ENCODE data around the gene ST6GALNAC1. TPM values are rescaled to one million over a fixed set of nuclear protein-coding genes. Genes with fewer than 3 reads are reported as not detected.

ST6GALNAC1 gene
- total RNA-seq, result 1 to 10 TPM; 1.4 to 2.1 TPM

GRCh38 chr17:76643553-76644148, at the start of gene ST6GALNAC1:
Gene ST6GALNAC1 (minus strand): TSS chr17:76643757. CDS start chr17:76643638, 119 bp downstream.
- H3K36me3 Mint-ChIP-seq (ENCODE audit: low read depth), result no peaks in the 10 kb centered on the region
- POLR2A ChIA-PET, result no interaction called here
- H3K4me3 Mint-ChIP-seq, result peak within 1 kb of the TSS; percentile 42

GRCh38 chr17:76691379-76692191, 48.0 kb upstream of the ST6GALNAC1 start:
- H3K27me3 Mint-ChIP-seq, result no peaks in the 10 kb centered on the region
- peaks cover 15% of the 10 kb centered on the region for H3K4me1 Mint-ChIP-seq
- no peak for DNase-seq
- no peak overlapping the region for H3K4me3 Mint-ChIP-seq
- POLR2A ChIA-PET, result no interaction called here
- H3K9me3 Mint-ChIP-seq, result no peaks in the 10 kb centered on the region
- no peaks in the 10 kb centered on the region for H3K36me3 Mint-ChIP-seq (ENCODE audit: low read depth)
- no peak overlapping the region for H3K27ac Mint-ChIP-seq
- CTCF ChIA-PET, result interaction anchor here (0.6 to 1.2 kb wide), 2 partner anchors 10 to 436 kb away, joined by 3 to 7 read pairs; no protein-coding TSS in a partner anchor

More at GRCh38 chr17:76643553-76644148, at the start of gene ST6GALNAC1:
- H3K27ac Mint-ChIP-seq, result peak within 1 kb of the TSS; percentile 82
- peak; percentile 27 for DNase-seq
- peaks cover 7% of the 10 kb centered on the region for H3K9me3 Mint-ChIP-seq
- H3K4me1 Mint-ChIP-seq, result peaks cover 14% of the 10 kb centered on the region
- H3K27me3 Mint-ChIP-seq, result peaks cover 14% of the 10 kb centered on the region
- CTCF ChIA-PET, result interaction anchor here (0.6 to 1.3 kb wide), 4 partner anchors 11 to 640 kb away, joined by 3 to 5 read pairs (median 4); no protein-coding TSS in a partner anchor

GRCh38 chr17:76690596-76691280, 47.2 kb upstream of the ST6GALNAC1 start:
- H3K4me1 Mint-ChIP-seq, result peaks cover 8% of the 10 kb centered on the region
- H3K4me3 Mint-ChIP-seq, result no peak overlapping the region
- no peak overlapping the region for H3K27ac Mint-ChIP-seq
- POLR2A ChIA-PET, result no interaction called here
- H3K27me3 Mint-ChIP-seq, result no peaks in the 10 kb centered on the region
- CTCF ChIA-PET, result interaction anchor here (0.6 to 1.2 kb wide), 4 partner anchors 9 to 437 kb away, joined by 3 to 7 read pairs (median 4); no protein-coding TSS in a partner anchor
- no peaks in the 10 kb centered on the region for H3K9me3 Mint-ChIP-seq
- no peak for DNase-seq
- no peaks in the 10 kb centered on the region for H3K36me3 Mint-ChIP-seq (ENCODE audit: low read depth)

- Mint-ChIP-seq H3K36me3 (ENCODE audit: low read depth) (no peaks in the 10 kb centered on the region), H3K27me3 (no peaks in the 10 kb centered on the region), H3K27ac (no peak overlapping the region), H3K9me3 (no peaks in the 10 kb centered on the region), H3K4me1 (no peaks in the 10 kb centered on the region), H3K4me3 (no peak overlapping the region)
- POLR2A ChIA-PET, result no interaction called here
- no peak for DNase-seq
- CTCF ChIA-PET, result interaction anchor here (0.6 to 0.7 kb wide), 2 partner anchors 167 to 1054 kb away, joined by 3 to 4 read pairs; no protein-coding TSS in a partner anchor
These were observed 46.3 kb upstream of the ST6GALNAC1 start for GRCh38 chr17:76689859-76690258.

DNA sequence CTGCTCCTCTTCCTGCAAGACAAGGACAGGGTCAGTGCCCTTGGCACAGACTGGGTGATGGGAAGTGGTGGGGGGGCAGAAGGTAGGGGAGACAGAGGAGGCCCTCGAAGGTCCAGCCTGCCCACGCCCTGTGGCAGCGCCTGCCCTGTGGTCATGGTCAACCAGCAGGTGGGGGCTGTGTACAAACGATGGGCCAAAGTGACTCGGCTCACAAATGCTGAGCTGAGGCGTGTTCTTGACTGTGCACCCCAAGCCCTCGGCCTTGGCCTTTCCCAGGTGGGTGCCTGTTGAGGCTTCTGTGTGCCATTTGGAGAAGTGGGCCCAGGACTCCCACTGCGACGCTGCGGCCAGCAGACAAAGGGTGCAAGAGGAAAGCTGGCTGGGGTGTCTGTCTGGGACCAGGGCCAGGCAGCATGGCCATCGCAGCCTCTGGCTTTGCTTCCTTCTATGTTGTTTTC, 44.6 kb upstream of the ST6GALNAC1 start:
- ChIA-PET POLR2A (no interaction called here), CTCF (interaction anchor here (1.2 kb wide), 1 partner anchor 64 kb away, joined by 3 read pairs; no protein-coding TSS in a partner anchor)
- H3K27ac Mint-ChIP-seq, result no peak overlapping the region
- H3K9me3 Mint-ChIP-seq, result no peaks in the 10 kb centered on the region
- no peaks in the 10 kb centered on the region for H3K4me1 Mint-ChIP-seq
- no peaks in the 10 kb centered on the region for H3K27me3 Mint-ChIP-seq
- DNase-seq, result no peak
- no peaks in the 10 kb centered on the region for H3K36me3 Mint-ChIP-seq (ENCODE audit: low read depth)
- no peak overlapping the region for H3K4me3 Mint-ChIP-seq

- no peak for DNase-seq
- Mint-ChIP-seq H3K27ac (no peak overlapping the region), H3K4me3 (no peak overlapping the region), H3K27me3 (no peaks in the 10 kb centered on the region), H3K4me1 (no peaks in the 10 kb centered on the region), H3K36me3 (ENCODE audit: low read depth) (no peaks in the 10 kb centered on the region), H3K9me3 (no peaks in the 10 kb centered on the region)
- ChIA-PET CTCF (interaction anchor here (0.5 to 1.2 kb wide), 2 partner anchors 63 to 110 kb away, joined by 3 to 4 read pairs; no protein-coding TSS in a partner anchor), POLR2A (no interaction called here)
These were observed 44.0 kb upstream of the ST6GALNAC1 start for GRCh38 chr17:76687298-76688164.

DNA sequence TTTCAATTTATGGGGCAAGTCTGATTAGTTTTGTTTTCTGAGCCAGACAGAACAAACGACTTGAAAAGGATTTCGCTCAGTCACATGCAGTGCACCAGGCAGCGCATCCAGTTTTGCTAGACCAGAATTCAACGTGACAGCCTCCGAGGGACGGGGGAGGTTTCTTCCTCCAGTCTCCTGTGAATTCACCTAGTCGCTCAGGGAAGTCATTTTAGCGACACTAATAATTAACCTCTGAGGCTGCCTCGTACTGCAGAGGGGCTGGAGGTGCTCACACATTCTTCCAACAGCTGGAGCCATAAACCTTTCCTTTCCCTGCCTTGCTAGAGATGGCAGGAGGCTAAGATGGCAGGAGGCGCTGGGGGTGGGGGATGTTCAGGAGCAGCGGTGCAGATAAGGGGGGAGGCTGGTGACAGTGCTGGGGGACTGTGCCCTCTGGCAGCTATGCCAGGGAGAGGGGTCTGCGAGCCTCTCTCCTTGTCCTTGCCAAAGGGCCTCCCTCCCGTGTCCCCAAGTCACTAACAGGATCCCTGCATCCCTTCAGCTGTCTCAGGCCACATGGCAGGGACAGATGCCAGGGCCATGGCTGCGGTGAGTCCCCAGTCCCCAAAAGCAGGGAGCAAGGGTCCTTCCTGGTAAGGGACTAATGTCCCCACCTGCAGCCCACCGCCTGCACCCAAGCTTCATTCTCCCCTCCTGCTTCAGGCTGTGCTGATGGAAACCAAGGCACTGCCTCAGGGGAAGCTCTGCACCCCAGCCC, 43.2 kb upstream of the ST6GALNAC1 start:
- CTCF ChIA-PET, result interaction anchor here (0.5 to 1.1 kb wide), 2 partner anchors 16 to 110 kb away, joined by 3 to 4 read pairs; no protein-coding TSS in a partner anchor
- H3K9me3 Mint-ChIP-seq, result no peaks in the 10 kb centered on the region
- H3K27me3 Mint-ChIP-seq, result no peaks in the 10 kb centered on the region
- H3K36me3 Mint-ChIP-seq (ENCODE audit: low read depth), result no peaks in the 10 kb centered on the region
- no peak overlapping the region for H3K27ac Mint-ChIP-seq
- DNase-seq, result no peak
- H3K4me1 Mint-ChIP-seq, result peaks cover 4% of the 10 kb centered on the region
- POLR2A ChIA-PET, result no interaction called here
- no peak overlapping the region for H3K4me3 Mint-ChIP-seq

DNA sequence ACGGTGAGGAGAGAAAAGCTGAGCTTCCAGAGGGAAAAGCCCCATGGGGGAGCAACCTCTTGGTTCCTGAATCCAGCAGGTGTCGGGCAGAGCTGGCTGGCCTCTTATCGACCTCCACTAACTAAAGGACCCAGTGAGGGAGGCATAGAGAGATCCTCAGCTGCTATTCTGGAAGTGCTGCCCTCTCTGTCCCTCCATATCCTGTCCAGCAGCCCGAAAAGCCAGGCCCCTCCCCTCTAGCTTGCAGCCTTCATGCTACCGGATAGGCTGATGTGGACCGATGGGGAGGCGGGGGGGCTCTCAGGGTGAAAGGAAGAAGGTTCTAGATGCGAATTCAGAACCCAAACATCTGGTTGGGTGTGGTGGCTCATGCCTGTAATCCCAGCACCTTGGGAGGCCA, 42.3 kb upstream of the ST6GALNAC1 start:
- no peak for DNase-seq
- Mint-ChIP-seq H3K27ac (no peak overlapping the region), H3K9me3 (no peaks in the 10 kb centered on the region), H3K4me1 (peaks cover 6% of the 10 kb centered on the region), H3K36me3 (ENCODE audit: low read depth) (no peaks in the 10 kb centered on the region), H3K27me3 (no peaks in the 10 kb centered on the region), H3K4me3 (no peak overlapping the region)
- POLR2A ChIA-PET, result no interaction called here
- CTCF ChIA-PET, result interaction anchor here (1.1 kb wide), 1 partner anchor 16 kb away, joined by 3 read pairs; no protein-coding TSS in a partner anchor

DNA sequence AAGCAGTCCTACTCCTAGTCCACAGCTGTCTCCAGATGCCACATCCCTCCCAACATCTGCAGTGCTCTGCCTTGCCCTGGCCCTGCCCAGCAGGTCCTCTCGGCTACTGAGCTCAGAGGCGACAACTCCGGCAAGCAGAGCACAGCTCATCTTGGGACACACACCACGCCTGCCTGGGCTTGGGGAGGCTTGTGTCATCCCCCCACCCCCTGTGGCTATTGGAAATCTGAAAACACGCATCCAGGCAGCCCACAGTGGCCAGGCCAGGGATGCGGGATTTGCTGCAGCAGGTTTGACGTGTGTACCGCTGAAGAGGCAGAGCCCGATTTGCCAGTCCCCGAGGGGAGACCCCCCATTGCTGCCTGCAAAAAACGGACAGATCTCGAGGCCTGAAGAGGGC, 41.8 kb upstream of the ST6GALNAC1 start:
- DNase-seq, result no peak
- ChIA-PET CTCF (interaction anchor here (1.1 kb wide), 1 partner anchor 17 kb away, joined by 3 read pairs; no protein-coding TSS in a partner anchor), POLR2A (no interaction called here)
- peaks cover 6% of the 10 kb centered on the region for H3K4me1 Mint-ChIP-seq
- no peak overlapping the region for H3K27ac Mint-ChIP-seq
- H3K27me3 Mint-ChIP-seq, result no peaks in the 10 kb centered on the region
- H3K36me3 Mint-ChIP-seq (ENCODE audit: low read depth), result no peaks in the 10 kb centered on the region
- H3K9me3 Mint-ChIP-seq, result no peaks in the 10 kb centered on the region
- no peak overlapping the region for H3K4me3 Mint-ChIP-seq

DNA sequence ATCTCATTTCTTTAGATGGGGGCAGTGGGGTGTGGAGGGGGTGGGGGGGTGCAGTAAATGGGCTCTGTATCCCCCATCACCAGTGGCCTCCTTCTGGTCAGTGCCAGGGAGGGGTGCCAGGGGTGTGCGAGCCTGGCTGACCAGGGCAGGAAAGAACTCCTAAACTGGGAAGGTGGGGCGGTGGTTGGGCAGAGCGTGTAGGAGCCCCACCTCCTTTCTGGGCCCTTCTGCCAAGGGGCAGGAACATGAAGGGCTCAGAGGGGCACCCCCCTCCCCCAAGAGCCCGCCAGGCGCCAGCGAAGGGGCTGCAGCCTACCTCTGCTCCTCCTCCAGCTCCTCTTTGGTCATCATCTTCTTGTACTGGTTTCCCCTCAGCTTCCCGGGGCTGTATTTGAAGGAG, 41.2 kb upstream of the ST6GALNAC1 start:
- ChIA-PET POLR2A (no interaction called here), CTCF (interaction anchor here (1.3 kb wide), 1 partner anchor 161 kb away, joined by 4 read pairs; no protein-coding TSS in a partner anchor)
- Mint-ChIP-seq H3K4me1 (peaks cover 6% of the 10 kb centered on the region), H3K27ac (no peak overlapping the region), H3K4me3 (no peak overlapping the region), H3K27me3 (no peaks in the 10 kb centered on the region), H3K9me3 (no peaks in the 10 kb centered on the region), H3K36me3 (ENCODE audit: low read depth) (no peaks in the 10 kb centered on the region)
- no peak for DNase-seq

- ChIA-PET CTCF (interaction anchor here (1.3 kb wide), 1 partner anchor 161 kb away, joined by 4 read pairs; no protein-coding TSS in a partner anchor), POLR2A (no interaction called here)
- Mint-ChIP-seq H3K36me3 (ENCODE audit: low read depth) (no peaks in the 10 kb centered on the region), H3K4me1 (peaks cover 6% of the 10 kb centered on the region), H3K27me3 (no peaks in the 10 kb centered on the region), H3K27ac (peak overlapping the region; percentile 5), H3K9me3 (no peaks in the 10 kb centered on the region), H3K4me3 (no peak overlapping the region)
- no peak for DNase-seq
These were observed 40.6 kb upstream of the ST6GALNAC1 start for GRCh38 chr17:76683921-76684745.

Measured in activated CD4-positive, alpha-beta T cell treated with anti-CD3 and anti-CD28 coated beads, Interleukin-2, amount 10 ng/mL, durations not matched to agents 7 days and 5 days (primary cell).